Transverse colon (tissue), 4 donors: ENCODE data around the gene KLHDC9. TPM values are rescaled to one million over a fixed set of nuclear protein-coding genes. Genes with fewer than 3 reads are reported as not detected.

Source experiments
- DNase-seq: peaks from one replicate; pipeline ENCODE4 v3.0.0-alpha.2; 2019
- H3K27ac ChIP-seq, 4 donors: fragments of 200-600 bp; sonication (generic); 2 replicates each; pipeline ENCODE4 v1.5.1; 2016 to 2018; ENCODE audit warnings: inconsistent platforms in 4 of 4
- H3K27me3 ChIP-seq: fragments of 200-600 bp; sonication (generic); 2 replicates; pipeline ENCODE4 v1.5.1; 2017; ENCODE audit warnings: inconsistent platforms
- H3K36me3 ChIP-seq, 4 donors: fragments of 200-600 bp; sonication (generic); 2 replicates each; pipeline ENCODE4 v1.5.1; 2017 to 2019; ENCODE audit warnings: inconsistent platforms in 4 of 4
- H3K4me1 ChIP-seq, 4 donors: fragments of 200-600 bp; sonication (generic); 2 replicates each; pipeline ENCODE4 v1.5.1; 2017 to 2020; ENCODE audit warnings: inconsistent platforms in 4 of 4
- H3K4me3 ChIP-seq, 4 donors: fragments of 200-600 bp; sonication (generic); 1 replicate in 1 of 4; 2 replicates in 3 of 4; pipeline versions ENCODE4 v1.5.1 to v1.6.1; 2017 to 2019; ENCODE audit warnings: inconsistent platforms in 4 of 4
- H3K9me3 ChIP-seq, 2 donors: fragments of 200-600 bp; sonication (generic); 2 replicates each; pipeline ENCODE4 v1.5.1; 2017 to 2019; ENCODE audit warnings: inconsistent platforms in 2 of 2
- EP300 ChIP-seq: sonication (generic); formaldehyde crosslinking; IDR thresholded peaks from one replicate; pipeline ENCODE4 v1.6.1; 2017; ENCODE audit warnings: antibody characterized with exemption, low read depth
- POLR2A ChIP-seq: fragments of 450-650 bp; IDR thresholded peaks from one replicate; pipeline ENCODE4 v1.6.1; 2016; ENCODE audit warnings: antibody characterized with exemption, mild to moderate bottlenecking, moderate library complexity
- POLR2AphosphoS5 ChIP-seq, 3 donors: sonication (generic); formaldehyde crosslinking; IDR thresholded peaks; one replicate each; pipeline ENCODE4 v1.6.1; 2016; ENCODE audit warnings: antibody characterized with exemption in 3 of 3
- WGBS, 2 donors: methylation state at CpG; one replicate each; pipeline ENCODE4 v1.1.5; 2018; ENCODE audit warnings: low coverage in 1 of 2; 5-methylcytosine and 5-hydroxymethylcytosine counted together
- in situ Hi-C, 4 donors: fragments of 200-750 bp; cut with MboI; loops; one replicate each; pipeline versions ENCODE4 v1.15.0 to v1.15.1; 2017; ENCODE audit warnings: low sequenced_read_pairs in 3 of 4, low pct_ligation_motif_present in 1 of 4, low pct_unique_long_range_greater_than_20kb in 1 of 4
- intact Hi-C: fragments of 100-400 bp; cut with DNase I; formaldehyde crosslinking; loops from one replicate; pipeline ENCODE4 v1.15.1; 2023; ENCODE audit warnings: low total_unique reads
- total RNA-seq, 4 donors: library from RNA; depleted of rRNA; stranded (reverse); fragments of >200 nt; gene quantifications; one replicate each; pipeline ENCODE4 v1.1.0, GENCODE V29; 2016
- TF ChIP-seq, protein P1 (sequence below), 5 experiments: fragments of 200-600 bp in 3 of 5; fragments of 450-650 bp in 2 of 5; sonication (generic) in 3 of 5; IDR thresholded peaks; 1 replicate in 2 of 5; 2 replicates in 3 of 5; pipeline ENCODE4 v1.5.1; 2016 to 2017; ENCODE audit warnings: antibody characterized with exemption in 5 of 5, inconsistent platforms in 3 of 5, mild to moderate bottlenecking in 2 of 5, moderate library complexity in 1 of 5

KLHDC9 gene
- total RNA-seq, 4 donors from 2014 or later: 0.80 to 16.9 (median 8.7) TPM; not detected in 1

GRCh38 chr1:161084597-161084988 lies 13.6 kb upstream of the KLHDC9 start:
- Histone ChIP-seq H3K36me3 (no peaks in the 10 kb centered on the region), H3K4me3 (no peak overlapping the region), H3K27me3 (no peaks in the 10 kb centered on the region), H3K27ac (no peak overlapping the region), H3K4me1 (peaks cover 8 to 27% (median 21%) of the 10 kb centered on the region in 4 donors), H3K9me3 (no peaks in the 10 kb centered on the region)
- intact Hi-C loops: no loop called here
- WGBS, 2 donors: 87% methylated on average over 1 of the region's 1 CpG; no CpG with 5 or more reads in 1 of the 2 donors
- no peak for TF ChIP-seq POLR2AphosphoS5 (IDR thresholded peaks at IDR 0.05)
- TF ChIP-seq, protein P1, sequence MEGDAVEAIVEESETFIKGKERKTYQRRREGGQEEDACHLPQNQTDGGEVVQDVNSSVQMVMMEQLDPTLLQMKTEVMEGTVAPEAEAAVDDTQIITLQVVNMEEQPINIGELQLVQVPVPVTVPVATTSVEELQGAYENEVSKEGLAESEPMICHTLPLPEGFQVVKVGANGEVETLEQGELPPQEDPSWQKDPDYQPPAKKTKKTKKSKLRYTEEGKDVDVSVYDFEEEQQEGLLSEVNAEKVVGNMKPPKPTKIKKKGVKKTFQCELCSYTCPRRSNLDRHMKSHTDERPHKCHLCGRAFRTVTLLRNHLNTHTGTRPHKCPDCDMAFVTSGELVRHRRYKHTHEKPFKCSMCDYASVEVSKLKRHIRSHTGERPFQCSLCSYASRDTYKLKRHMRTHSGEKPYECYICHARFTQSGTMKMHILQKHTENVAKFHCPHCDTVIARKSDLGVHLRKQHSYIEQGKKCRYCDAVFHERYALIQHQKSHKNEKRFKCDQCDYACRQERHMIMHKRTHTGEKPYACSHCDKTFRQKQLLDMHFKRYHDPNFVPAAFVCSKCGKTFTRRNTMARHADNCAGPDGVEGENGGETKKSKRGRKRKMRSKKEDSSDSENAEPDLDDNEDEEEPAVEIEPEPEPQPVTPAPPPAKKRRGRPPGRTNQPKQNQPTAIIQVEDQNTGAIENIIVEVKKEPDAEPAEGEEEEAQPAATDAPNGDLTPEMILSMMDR (IDR thresholded peaks at IDR 0.05): no peak
- no peak for TF ChIP-seq POLR2A
- TF ChIP-seq EP300: no peak
- in situ Hi-C loops: loop anchor here in 1 of 4 donors (25.0 kb wide), 1 partner anchor 247 kb away; no protein-coding TSS in a partner anchor
- DNase-seq: no peak

- 68% methylated on average over 2 of the region's 2 CpGs; no CpG with 5 or more reads in 1 of the 2 donors for WGBS, 2 donors
- intact Hi-C loops: loop anchor here (5.0 kb wide), 1 partner anchor 1868 kb away; no protein-coding TSS in a partner anchor
- no peak overlapping the region for H3K4me3 ChIP-seq
Measured at GRCh38 chr1:161085165-161085564, 13.0 kb upstream of the KLHDC9 start.

GRCh38 chr1:161086457-161086856 lies 11.7 kb upstream of the KLHDC9 start:
- TF ChIP-seq EP300 (no peak), POLR2A (no peak), POLR2AphosphoS5 (IDR thresholded peaks at IDR 0.05) (no peak)
- TF ChIP-seq, protein P1 (IDR thresholded peaks at IDR 0.05): no peak
- intact Hi-C loops: loop anchor here (5.0 kb wide), 1 partner anchor 1869 kb away; no protein-coding TSS in a partner anchor
- Histone ChIP-seq H3K36me3 (no peaks in the 10 kb centered on the region), H3K4me1 (peaks cover 8 to 31% (median 23%) of the 10 kb centered on the region in 4 donors), H3K27ac (peak overlapping the region in 1 of 4 donors; percentile 43), H3K4me3 (no peak overlapping the region), H3K27me3 (no peaks in the 10 kb centered on the region), H3K9me3 (no peaks in the 10 kb centered on the region)
- in situ Hi-C loops: loop anchor here in 1 of 4 donors (25.0 kb wide), 1 partner anchor 249 kb away; no protein-coding TSS in a partner anchor
- peak; percentile 20 for DNase-seq
- 48% methylated on average over 4 of the region's 4 CpGs; no CpG with 5 or more reads in 1 of the 2 donors for WGBS, 2 donors

More at GRCh38 chr1:161085165-161085564, 13.0 kb upstream of the KLHDC9 start:
- in situ Hi-C loops: loop anchor here in 1 of 4 donors (25.0 kb wide), 1 partner anchor 248 kb away; no protein-coding TSS in a partner anchor
- no peak overlapping the region for H3K27ac ChIP-seq
- H3K4me1 ChIP-seq: peaks cover 8 to 31% (median 23%) of the 10 kb centered on the region in 4 donors
- H3K36me3 ChIP-seq: no peaks in the 10 kb centered on the region
- H3K9me3 ChIP-seq: no peaks in the 10 kb centered on the region
- DNase-seq: no peak
- TF ChIP-seq, protein P1 (IDR thresholded peaks at IDR 0.05): no peak
- TF ChIP-seq EP300 (no peak), POLR2AphosphoS5 (IDR thresholded peaks at IDR 0.05) (no peak)
- no peaks in the 10 kb centered on the region for H3K27me3 ChIP-seq

DNA sequence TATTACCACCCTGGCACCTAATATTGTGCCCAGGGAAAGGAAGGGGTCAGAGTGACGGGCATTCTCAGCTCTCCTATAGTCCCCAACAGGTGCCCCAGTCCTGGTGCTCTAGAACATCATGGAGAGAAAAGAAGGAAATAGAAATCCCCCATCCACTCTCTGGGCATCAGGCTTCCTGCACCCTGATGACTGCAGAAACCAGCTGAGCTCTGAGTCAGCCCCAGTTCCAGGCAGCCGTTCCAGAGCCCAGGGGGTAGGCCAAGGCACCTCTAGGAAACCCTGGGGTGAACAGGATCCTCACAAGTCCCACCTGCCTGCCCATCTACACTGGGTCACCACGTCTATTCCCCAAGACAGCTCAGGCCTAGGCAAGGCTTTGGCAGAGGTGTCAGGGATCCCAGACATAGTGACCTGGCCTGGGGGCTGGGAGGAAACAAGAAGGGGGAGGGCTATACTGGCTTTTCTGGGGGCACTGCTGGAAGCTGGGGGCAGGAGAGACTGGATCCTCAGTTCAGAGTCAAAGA lies 9.5 kb upstream of the KLHDC9 start:
- 62 to 80% methylated on average over 1 to 3 of the region's 3 CpGs for WGBS, 2 donors
- H3K4me1 ChIP-seq: peaks cover 2 to 22% (median 15%) of the 10 kb centered on the region in 4 donors
- no peak for TF ChIP-seq POLR2A
- no peak for TF ChIP-seq POLR2AphosphoS5 (IDR thresholded peaks at IDR 0.05)
- TF ChIP-seq, protein P1 (IDR thresholded peaks at IDR 0.05): no peak
- no peak for TF ChIP-seq EP300
- peak overlapping the region in 2 of 4 donors; percentile 12 to 16 for H3K4me3 ChIP-seq
- no peaks in the 10 kb centered on the region for H3K27me3 ChIP-seq
- H3K9me3 ChIP-seq: no peaks in the 10 kb centered on the region
- in situ Hi-C loops (loop anchor here in 1 of 4 donors (25.0 kb wide), 1 partner anchor 251 kb away; no protein-coding TSS in a partner anchor), intact Hi-C loops (loop anchor here (5.0 kb wide), 1 partner anchor 1871 kb away; no protein-coding TSS in a partner anchor)
- no peaks in the 10 kb centered on the region for H3K36me3 ChIP-seq
- no peak for DNase-seq
- peak overlapping the region in 3 of 4 donors; percentile 8 to 50 (median 23) for H3K27ac ChIP-seq
